GM18508 (cell line): Measurements from ENCODE around the gene MX2.

Source experiments
- ATAC-seq: cut with Tn5 transposase; IDR thresholded peaks from one replicate; pipeline ENCODE4 v1.9.1; 2021; ENCODE audit warnings: moderate number of reproducible peaks; ENCODE audit not compliant: insufficient read depth, unreplicated experiment

The MX2 gene

GRCh38 chr21:41429305-41429704 is 67.5 kb downstream of the MX2 start:
- no peak for ATAC-seq

DNA sequence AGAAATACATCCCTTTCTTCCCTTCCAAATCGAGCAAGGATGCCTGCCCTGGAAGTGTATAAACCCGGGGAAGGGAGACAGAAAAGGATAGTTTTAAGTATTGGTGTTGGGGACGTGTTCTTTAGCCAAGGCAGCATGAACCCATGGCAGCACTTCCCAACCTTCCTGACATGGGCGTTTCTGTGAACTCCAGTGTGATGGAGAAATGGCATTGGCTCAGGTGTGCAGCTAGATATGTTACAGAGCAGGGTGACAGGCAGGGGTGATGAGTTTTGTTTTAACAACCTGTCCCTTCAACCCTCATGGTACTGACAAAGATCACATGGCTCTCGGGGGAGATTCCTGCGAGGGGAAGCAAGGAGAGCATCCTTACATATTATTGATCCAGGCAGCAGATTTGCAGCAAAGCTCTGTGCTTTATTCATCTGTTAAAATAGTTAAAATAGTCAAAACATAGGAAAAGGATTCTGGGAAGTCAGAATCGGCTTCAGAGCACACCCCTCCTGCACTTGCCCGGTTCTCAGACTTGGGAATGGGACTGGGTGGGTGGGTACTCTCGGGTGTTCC is 68.2 kb downstream of the MX2 start:
- ATAC-seq: no peak

DNA sequence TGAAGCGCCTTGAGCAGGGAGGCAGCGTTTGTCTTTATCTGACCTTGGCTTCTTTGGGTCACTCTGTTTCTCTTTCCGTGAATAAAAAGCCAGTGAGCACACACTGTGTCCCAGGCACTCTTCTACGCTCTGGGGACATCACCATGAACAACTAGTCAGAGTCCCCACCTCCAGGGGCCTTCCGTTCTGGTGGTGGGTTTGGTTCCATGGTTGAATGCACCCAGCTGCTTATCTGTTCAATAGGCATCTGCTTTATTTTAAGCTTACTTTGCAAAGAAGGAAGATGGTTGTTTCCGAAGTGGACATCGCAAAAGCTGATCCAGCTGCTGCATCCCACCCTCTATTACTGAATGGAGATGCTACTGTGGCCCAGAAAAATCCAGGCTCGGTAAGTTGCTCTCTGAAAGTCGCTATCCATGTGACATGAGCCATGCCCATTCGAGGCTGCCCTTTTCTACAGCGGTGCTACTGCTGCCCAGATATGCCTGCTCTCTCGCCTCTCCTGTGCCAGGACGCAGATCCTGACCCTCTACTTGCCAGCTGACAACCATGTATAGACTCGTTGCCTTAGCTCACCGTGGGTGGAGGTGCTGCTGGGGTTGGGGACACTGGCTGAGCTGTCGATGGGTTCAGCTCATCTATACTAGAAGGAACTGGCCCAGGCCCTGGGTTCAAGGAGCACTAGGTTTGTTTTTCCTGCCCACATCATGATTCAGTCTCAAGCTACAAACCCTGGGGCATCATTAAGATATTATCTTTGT is 70.1 kb downstream of the MX2 start:
- peak; percentile 42 for ATAC-seq

GRCh38 chr21:41432562-41433460 is 71.0 kb downstream of the MX2 start:
- ATAC-seq: no peak

DNA sequence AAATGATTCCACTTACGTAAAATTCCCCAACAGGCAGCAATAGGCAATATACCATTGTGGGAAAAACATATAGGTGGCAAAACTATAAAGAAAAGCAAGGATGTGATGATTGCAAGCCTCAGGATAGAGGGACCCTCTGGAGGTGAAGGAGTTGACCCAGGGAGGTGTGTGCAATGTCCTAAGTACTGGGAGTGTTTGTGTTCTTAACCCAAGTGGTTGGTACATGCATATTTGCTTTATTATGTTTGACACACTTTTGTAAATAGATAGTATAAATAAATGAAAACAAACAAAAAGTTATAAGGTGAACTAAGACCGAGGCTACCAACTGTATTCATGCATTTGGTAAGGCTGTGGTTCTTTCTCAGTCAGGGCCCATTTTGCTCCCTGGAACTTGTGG is 71.7 kb downstream of the MX2 start:
- ATAC-seq: no peak

- ATAC-seq: no peak
These were observed 73.9 kb downstream of the MX2 start for GRCh38 chr21:41435706-41436105.

DNA sequence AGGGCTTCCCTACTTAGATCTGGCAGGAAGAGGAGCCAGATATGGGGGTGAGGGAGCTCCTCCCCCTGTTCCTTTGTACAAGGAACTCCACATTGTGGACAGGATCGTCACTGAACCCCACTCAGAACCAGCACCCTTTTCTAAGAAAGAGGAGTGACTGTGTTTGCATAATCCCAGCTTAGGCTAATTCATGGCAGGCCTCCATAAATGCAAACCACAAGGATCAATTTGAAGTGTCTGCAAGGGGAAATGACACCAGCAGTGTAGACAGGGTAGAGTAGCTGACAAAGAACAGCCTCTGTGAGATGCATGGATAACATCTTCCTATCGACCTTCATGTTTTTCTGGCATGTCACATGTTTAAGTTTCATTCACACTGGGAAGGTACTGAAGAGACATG is 75.9 kb downstream of the MX2 start:
- no peak for ATAC-seq

- no peak for ATAC-seq
These were observed 76.7 kb downstream of the MX2 start for GRCh38 chr21:41438425-41439113.

DNA sequence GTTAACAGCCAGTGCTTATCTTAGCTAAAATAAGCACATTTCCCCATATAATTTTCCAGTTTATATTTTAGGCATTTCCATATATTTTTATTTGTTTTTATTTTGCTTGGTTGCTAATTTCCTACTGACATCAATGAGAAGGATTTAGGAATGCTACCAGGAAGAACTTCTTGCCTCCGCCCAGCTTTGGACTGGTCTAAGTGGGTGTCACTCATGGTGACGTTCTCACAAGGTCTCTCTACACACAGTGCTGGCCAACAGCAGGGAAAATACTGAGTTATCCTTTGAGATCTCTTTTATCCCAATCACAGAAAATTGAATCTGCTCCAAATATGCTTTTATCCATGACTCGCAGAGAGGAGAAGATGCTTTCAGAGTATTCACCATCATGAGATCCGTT is 77.4 kb downstream of the MX2 start:
- ATAC-seq: no peak

GRCh38 chr21:41441546-41441945 is 79.7 kb downstream of the MX2 start:
- ATAC-seq: no peak

GRCh38 chr21:41442481-41443186 is 80.8 kb downstream of the MX2 start:
- ATAC-seq: no peak

- ATAC-seq: no peak
These were observed 81.7 kb downstream of the MX2 start for GRCh38 chr21:41443562-41443961.

DNA sequence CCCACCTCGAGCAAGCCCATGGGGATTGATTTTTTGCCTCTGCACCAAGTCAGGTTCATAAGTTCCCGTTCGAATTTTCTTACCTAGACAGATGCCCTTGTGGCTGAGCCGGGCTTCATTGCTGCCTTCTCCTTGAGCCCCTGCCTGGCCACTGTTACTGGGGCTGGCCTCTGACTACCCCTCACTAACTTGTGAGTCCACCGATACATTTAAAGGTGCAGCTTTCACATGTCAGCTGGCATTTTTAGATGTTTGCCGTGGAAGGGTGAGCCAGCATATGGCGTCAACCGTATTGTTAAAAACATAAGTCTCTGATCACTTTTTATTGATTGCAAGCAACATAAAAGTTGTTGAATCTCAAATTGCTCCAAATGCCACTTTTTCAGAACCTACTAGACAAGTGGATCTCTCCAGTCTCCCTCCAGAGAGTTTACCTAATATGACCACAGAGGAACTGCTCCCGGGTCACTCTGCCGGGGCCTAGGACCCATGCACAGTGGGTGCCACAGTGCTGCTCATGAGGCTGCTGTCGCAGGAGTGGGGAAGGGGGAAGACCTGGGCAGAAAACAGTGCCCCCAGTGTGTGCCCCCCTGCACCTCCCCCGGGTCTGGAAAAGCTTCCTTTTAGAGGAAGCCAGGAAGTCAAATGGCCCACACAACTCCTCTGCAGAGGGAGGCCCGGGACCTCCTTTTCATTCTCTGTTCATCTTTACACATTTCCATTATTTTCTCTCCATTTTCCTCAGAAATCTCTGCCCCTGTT is 83.1 kb downstream of the MX2 start:
- no peak for ATAC-seq

DNA sequence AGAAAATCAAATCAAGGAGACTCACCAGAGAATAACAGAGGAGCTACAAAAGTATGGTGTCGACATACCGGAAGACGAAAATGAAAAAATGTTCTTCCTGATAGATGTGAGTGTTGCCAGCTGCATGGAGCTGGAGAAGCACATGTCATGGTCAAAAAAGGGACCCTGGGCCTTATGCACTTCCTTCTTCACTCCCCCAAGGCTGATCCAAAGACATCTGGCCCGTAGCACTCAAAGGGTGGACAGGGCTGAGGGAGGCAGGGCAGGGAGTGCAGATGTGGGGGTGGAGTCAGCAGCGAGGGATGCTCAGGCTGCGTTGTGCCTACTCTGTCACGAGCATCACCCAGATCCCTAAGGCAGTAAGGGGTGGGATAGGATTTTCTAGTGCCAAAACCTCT is 83.6 kb downstream of the MX2 start:
- no peak for ATAC-seq

DNA sequence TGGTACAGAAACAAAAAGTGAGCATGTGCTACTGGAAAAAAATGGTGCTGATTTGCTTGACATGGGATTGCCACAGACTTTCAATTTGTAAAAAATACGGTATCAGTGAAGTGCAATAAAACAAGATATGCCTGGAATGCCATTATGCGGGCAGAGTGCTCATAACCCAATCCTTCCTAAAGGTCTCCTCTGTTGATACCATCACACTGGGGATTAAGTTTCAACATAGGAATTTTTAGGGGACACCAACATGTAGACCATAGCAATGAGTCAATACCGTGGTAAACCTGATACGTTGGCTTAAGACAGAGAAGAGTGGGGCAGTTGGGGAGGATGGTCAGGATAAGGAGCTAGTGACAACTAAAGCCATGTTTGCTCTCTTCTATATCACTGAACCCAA is 84.8 kb downstream of the MX2 start:
- no peak for ATAC-seq

- no peak for ATAC-seq
These were observed 85.5 kb downstream of the MX2 start for GRCh38 chr21:41447356-41447755.

GRCh38 chr21:41449613-41450012 is 87.8 kb downstream of the MX2 start:
- ATAC-seq: no peak

- no peak for ATAC-seq
These were observed 90.2 kb downstream of the MX2 start for GRCh38 chr21:41451753-41452676.
